ENCODE data around the gene SLC12A3.

DNA sequence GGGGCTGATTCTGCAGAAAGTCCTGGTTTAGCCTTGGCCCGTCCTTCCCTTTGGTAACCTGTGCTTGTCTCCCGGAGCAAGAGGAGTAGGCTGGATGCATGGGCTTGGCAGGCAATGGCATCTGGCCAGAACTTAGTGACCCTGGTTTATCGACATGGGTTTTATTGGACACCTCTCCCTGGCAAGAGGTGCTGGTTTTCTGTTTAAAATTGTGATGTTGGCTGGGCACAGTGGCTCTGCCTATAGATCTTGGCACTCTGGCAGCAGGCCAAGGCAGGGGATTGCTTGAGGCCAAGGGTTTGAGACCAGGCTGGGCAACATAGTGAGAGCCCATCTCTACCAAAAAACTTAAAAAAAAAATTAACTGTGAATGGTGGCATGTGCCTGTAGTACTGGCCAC, 31.2 kb downstream of the SLC12A3 start:
- no peak for TF ChIP-seq CTCF (IDR thresholded peaks at IDR 0.05)
- no peak for TF ChIP-seq EZH2 (IDR thresholded peaks at IDR 0.05)
- no peak for TF ChIP-seq EZH2phosphoT487 (IDR thresholded peaks at IDR 0.05)
